Measurements from ENCODE around the gene ZNG1A.
"Not testable (repeated sequence)": the region's sequence is repeated elsewhere in the genome, so short reads cannot be mapped to it uniquely, and the experiment has no call there.

The ZNG1A gene

GRCh38 chr9:215631-216155 lies 36.8 kb upstream of the ZNG1A start:
- peaks cover 47% of the 10 kb centered on the region for H3K27me3 ChIP-seq (ENCODE audit: control insufficient read depth, insufficient read depth, low read length)
- peak overlapping the region; percentile 70 for H3K4me3 ChIP-seq (ENCODE audit: low read depth, low read length)
- H3K27ac ChIP-seq (ENCODE audit: low read depth, low read length): no peak overlapping the region
- no peaks in the 10 kb centered on the region for H3K36me3 ChIP-seq (ENCODE audit: control insufficient read depth, insufficient read depth, low read length)
- no peaks in the 10 kb centered on the region for H3K9me3 ChIP-seq (ENCODE audit: control insufficient read depth, insufficient read depth, low read length)
- no peak overlapping the region for H3K9ac ChIP-seq (ENCODE audit: low read depth, low read length)
- H3K4me1 ChIP-seq (ENCODE audit: control insufficient read depth, insufficient read depth, low read length): 0 out of 2 replicates have a peak, but pooled peaks cover 11% of the 10 kb centered on the region

- Histone ChIP-seq H3K4me1 (ENCODE audit: control insufficient read depth, insufficient read depth, low read length) (0 out of 2 replicates have a peak, but pooled peaks cover 11% of the 10 kb centered on the region), H3K4me3 (ENCODE audit: low read depth, low read length) (peak within 1 kb of the TSS; percentile 70), H3K9ac (ENCODE audit: low read depth, low read length) (peak within 1 kb of the TSS; percentile 67), H3K9me3 (ENCODE audit: control insufficient read depth, insufficient read depth, low read length) (no peaks in the 10 kb centered on the region), H3K27ac (ENCODE audit: low read depth, low read length) (peak within 1 kb of the TSS; percentile 71), H3K36me3 (ENCODE audit: control insufficient read depth, insufficient read depth, low read length) (no peaks in the 10 kb centered on the region), H3K27me3 (ENCODE audit: control insufficient read depth, insufficient read depth, low read length) (peaks cover 47% of the 10 kb centered on the region)
Measured at GRCh38 chr9:214648-215493, 36.0 kb upstream of the ZNG1A start, which contains the start of gene DOCK8. TSS of gene DOCK8 (plus strand) at chr9:214865. CDS start at chr9:214977, 112 bp downstream.

GRCh38 chr9:214351-214647 lies 35.4 kb upstream of the ZNG1A start:
- Histone ChIP-seq H3K9me3 (ENCODE audit: control insufficient read depth, insufficient read depth, low read length) (no peaks in the 10 kb centered on the region), H3K9ac (ENCODE audit: low read depth, low read length) (peak overlapping the region; percentile 67; the same call in 1 of the 2 replicates), H3K4me3 (ENCODE audit: low read depth, low read length) (peak overlapping the region; percentile 70), H3K27me3 (ENCODE audit: control insufficient read depth, insufficient read depth, low read length) (peaks cover 47% of the 10 kb centered on the region), H3K4me1 (ENCODE audit: control insufficient read depth, insufficient read depth, low read length) (0 out of 2 replicates have a peak, but pooled peaks cover 11% of the 10 kb centered on the region), H3K27ac (ENCODE audit: low read depth, low read length) (peak overlapping the region; percentile 71), H3K36me3 (ENCODE audit: control insufficient read depth, insufficient read depth, low read length) (no peaks in the 10 kb centered on the region)

GRCh38 chr9:213901-214300 lies 35.0 kb upstream of the ZNG1A start:
- H3K27ac ChIP-seq (ENCODE audit: low read depth, low read length); H3K9ac ChIP-seq (ENCODE audit: low read depth, low read length); H3K9me3 ChIP-seq (ENCODE audit: control insufficient read depth, insufficient read depth, low read length); H3K36me3 ChIP-seq (ENCODE audit: control insufficient read depth, insufficient read depth, low read length): not testable (repeated sequence)
- Histone ChIP-seq H3K4me1 (ENCODE audit: control insufficient read depth, insufficient read depth, low read length) (0 out of 2 replicates have a peak, but pooled peaks cover 11% of the 10 kb centered on the region), H3K27me3 (ENCODE audit: control insufficient read depth, insufficient read depth, low read length) (peaks cover 47% of the 10 kb centered on the region), H3K4me3 (ENCODE audit: low read depth, low read length) (peak overlapping the region; percentile 70; the same call in 1 of the 2 replicates)

GRCh38 chr9:212297-212696 lies 33.4 kb upstream of the ZNG1A start:
- 0 out of 2 replicates have a peak, but pooled peaks cover 9% of the 10 kb centered on the region for H3K4me1 ChIP-seq (ENCODE audit: control insufficient read depth, insufficient read depth, low read length)
- no peaks in the 10 kb centered on the region for H3K9me3 ChIP-seq (ENCODE audit: control insufficient read depth, insufficient read depth, low read length)
- H3K27me3 ChIP-seq (ENCODE audit: control insufficient read depth, insufficient read depth, low read length): peaks cover 47% of the 10 kb centered on the region
- no peak overlapping the region for H3K9ac ChIP-seq (ENCODE audit: low read depth, low read length)
- H3K36me3 ChIP-seq (ENCODE audit: control insufficient read depth, insufficient read depth, low read length): no peaks in the 10 kb centered on the region
- H3K27ac ChIP-seq (ENCODE audit: low read depth, low read length): no peak overlapping the region
- no peak overlapping the region for H3K4me3 ChIP-seq (ENCODE audit: low read depth, low read length)

GRCh38 chr9:211557-211956 lies 32.7 kb upstream of the ZNG1A start:
- H3K4me1 ChIP-seq (ENCODE audit: control insufficient read depth, insufficient read depth, low read length): 0 out of 2 replicates have a peak, but pooled peaks cover 5% of the 10 kb centered on the region
- no peak overlapping the region for H3K4me3 ChIP-seq (ENCODE audit: low read depth, low read length)
- H3K9ac ChIP-seq (ENCODE audit: low read depth, low read length): no peak overlapping the region
- H3K27ac ChIP-seq (ENCODE audit: low read depth, low read length): no peak overlapping the region
- H3K9me3 ChIP-seq (ENCODE audit: control insufficient read depth, insufficient read depth, low read length): no peaks in the 10 kb centered on the region
- H3K27me3 ChIP-seq (ENCODE audit: control insufficient read depth, insufficient read depth, low read length): peaks cover 39% of the 10 kb centered on the region
- no peaks in the 10 kb centered on the region for H3K36me3 ChIP-seq (ENCODE audit: control insufficient read depth, insufficient read depth, low read length)

- no peak overlapping the region for H3K27ac ChIP-seq (ENCODE audit: low read depth, low read length)
- no peaks in the 10 kb centered on the region for H3K36me3 ChIP-seq (ENCODE audit: control insufficient read depth, insufficient read depth, low read length)
- peaks cover 34% of the 10 kb centered on the region for H3K27me3 ChIP-seq (ENCODE audit: control insufficient read depth, insufficient read depth, low read length)
- H3K4me3 ChIP-seq (ENCODE audit: low read depth, low read length): no peak overlapping the region
- H3K4me1 ChIP-seq (ENCODE audit: control insufficient read depth, insufficient read depth, low read length): 0 out of 2 replicates have a peak, but pooled peaks cover 5% of the 10 kb centered on the region
- no peaks in the 10 kb centered on the region for H3K9me3 ChIP-seq (ENCODE audit: control insufficient read depth, insufficient read depth, low read length)
- no peak overlapping the region for H3K9ac ChIP-seq (ENCODE audit: low read depth, low read length)
Measured at GRCh38 chr9:211036-211435, 32.2 kb upstream of the ZNG1A start.

GRCh38 chr9:209143-209758 lies 30.4 kb upstream of the ZNG1A start:
- Histone ChIP-seq H3K27me3 (ENCODE audit: control insufficient read depth, insufficient read depth, low read length) (peaks cover 22% of the 10 kb centered on the region), H3K27ac (ENCODE audit: low read depth, low read length) (no peak overlapping the region), H3K36me3 (ENCODE audit: control insufficient read depth, insufficient read depth, low read length) (no peaks in the 10 kb centered on the region), H3K4me1 (ENCODE audit: control insufficient read depth, insufficient read depth, low read length) (no peaks in the 10 kb centered on the region), H3K4me3 (ENCODE audit: low read depth, low read length) (no peak overlapping the region), H3K9ac (ENCODE audit: low read depth, low read length) (no peak overlapping the region), H3K9me3 (ENCODE audit: control insufficient read depth, insufficient read depth, low read length) (no peaks in the 10 kb centered on the region)

- Histone ChIP-seq H3K9ac (ENCODE audit: low read depth, low read length) (no peak overlapping the region), H3K27ac (ENCODE audit: low read depth, low read length) (no peak overlapping the region)
Measured at GRCh38 chr9:206481-206880, 27.6 kb upstream of the ZNG1A start.

GRCh38 chr9:199601-200000 lies 20.7 kb upstream of the ZNG1A start:
- not testable (repeated sequence) for H3K4me3 ChIP-seq (ENCODE audit: low read depth, low read length); H3K9me3 ChIP-seq (ENCODE audit: control insufficient read depth, insufficient read depth, low read length); H3K27me3 ChIP-seq (ENCODE audit: control insufficient read depth, insufficient read depth, low read length); H3K9ac ChIP-seq (ENCODE audit: low read depth, low read length); H3K27ac ChIP-seq (ENCODE audit: low read depth, low read length); H3K36me3 ChIP-seq (ENCODE audit: control insufficient read depth, insufficient read depth, low read length); H3K4me1 ChIP-seq (ENCODE audit: control insufficient read depth, insufficient read depth, low read length)

More at GRCh38 chr9:206481-206880, 27.6 kb upstream of the ZNG1A start:
- Histone ChIP-seq H3K4me3 (ENCODE audit: low read depth, low read length) (no peak overlapping the region), H3K9me3 (ENCODE audit: control insufficient read depth, insufficient read depth, low read length) (no peaks in the 10 kb centered on the region), H3K4me1 (ENCODE audit: control insufficient read depth, insufficient read depth, low read length) (no peaks in the 10 kb centered on the region), H3K27me3 (ENCODE audit: control insufficient read depth, insufficient read depth, low read length) (no peaks in the 10 kb centered on the region), H3K36me3 (ENCODE audit: control insufficient read depth, insufficient read depth, low read length) (no peaks in the 10 kb centered on the region)
